IMR-90 (cell line): ENCODE measurements around the gene COL8A1. TPM values are rescaled to one million over a fixed set of nuclear protein-coding genes. Genes with fewer than 3 reads are reported as not detected.

Source experiments
- ATAC-seq: fragments of 200-7000 bp; cut with Tn5 transposase; 2 replicates; pipeline ENCODE4 v1.9.1; 2020; ENCODE audit warnings: low read depth, mild to moderate bottlenecking, moderate library complexity
- BruUV-seq: library from RNA; stranded (reverse); fragments of 400-500 nt; replicated peaks from 2 replicates; lab custom pipeline; 2021; lab: Mats Ljungman, UMichigan
- CTCF ChIA-PET: fragments of 300-600 bp; formaldehyde crosslinking; extraction: SDS; loops from one replicate; lab custom pipeline; 2021; ENCODE audit warnings: antibody characterized with exemption; lab: Yijun Ruan, JAX
- POLR2A ChIA-PET: fragments of 300-600 bp; sonication (Branson Sonifier 250); formaldehyde crosslinking; loops from one replicate; lab custom pipeline; 2022; ENCODE audit warnings: antibody characterized with exemption; ENCODE audit not compliant: unreplicated experiment; lab: Charles Lee
- DNase-seq: peaks from one replicate; pipeline ENCODE4 v3.0.0; 2013
- H2AFZ ChIP-seq: replicated peaks from 2 replicates; pipeline ENCODE3; 2013; ENCODE audit warnings: low read length, mild to moderate bottlenecking; ENCODE audit not compliant: poor library complexity
- H2AK5ac ChIP-seq: 2 replicates; pipeline ENCODE4 v1.6.1; 2013; ENCODE audit warnings: low read depth, low read length, inconsistent platforms
- H2AK9ac ChIP-seq: replicated peaks from 2 replicates; pipeline ENCODE3; 2013; ENCODE audit warnings: mild to moderate bottlenecking, low read depth, low read length, moderate library complexity; ENCODE audit not compliant: poor library complexity
- H2BK120ac ChIP-seq: 2 replicates; pipeline ENCODE4 v1.6.1; 2013; ENCODE audit warnings: low read depth, low read length, inconsistent platforms
- H2BK15ac ChIP-seq: 3 replicates; pipeline ENCODE4 v1.6.1; 2013; ENCODE audit warnings: low read depth, low read length, inconsistent platforms
- H2BK20ac ChIP-seq: 2 replicates; pipeline ENCODE4 v1.6.1; 2013; ENCODE audit warnings: low read depth, mild to moderate bottlenecking, inconsistent platforms, low read length, moderate library complexity
- H2BK5ac ChIP-seq: 2 replicates; pipeline ENCODE4 v1.6.1; 2013; ENCODE audit warnings: mild to moderate bottlenecking, low read depth, low read length, inconsistent platforms; ENCODE audit not compliant: poor library complexity, severe bottlenecking
- H3K14ac ChIP-seq: replicated peaks from 2 replicates; pipeline ENCODE4 v1.6.1; 2013; ENCODE audit warnings: low read depth, low read length, inconsistent platforms
- H3K18ac ChIP-seq: 2 replicates; pipeline ENCODE4 v1.6.1; 2013; ENCODE audit warnings: low read depth, low read length, control low read depth
- H3K23ac ChIP-seq: 2 replicates; pipeline ENCODE4 v1.6.1; 2013; ENCODE audit warnings: low read depth, low read length, inconsistent platforms
- H3K27ac ChIP-seq: 2 replicates; pipeline ENCODE4 v1.5.1; 2013; ENCODE audit warnings: mild to moderate bottlenecking, control low read depth, low read length; ENCODE audit not compliant: insufficient read depth
- H3K27me3 ChIP-seq: 2 replicates; pipeline ENCODE4 v1.6.1; 2013; ENCODE audit warnings: low read length; ENCODE audit not compliant: control insufficient read depth, insufficient read depth
- H3K36me3 ChIP-seq: 2 replicates; pipeline ENCODE4 v1.6.1; 2013; ENCODE audit warnings: low read length, mixed read lengths; ENCODE audit not compliant: control insufficient read depth, insufficient read depth
- H3K4ac ChIP-seq: 2 replicates; pipeline ENCODE4 v1.6.1; 2013; ENCODE audit warnings: low read depth, low read length, inconsistent platforms
- H3K4me1 ChIP-seq: 2 replicates; pipeline ENCODE4 v1.6.1; 2013; ENCODE audit warnings: low read length, mixed read lengths; ENCODE audit not compliant: control insufficient read depth, insufficient read depth
- H3K4me2 ChIP-seq: 2 replicates; pipeline ENCODE4 v1.6.1; 2013; ENCODE audit warnings: low read depth, mild to moderate bottlenecking, control low read depth, low read length, moderate library complexity
- H3K4me3 ChIP-seq: 2 replicates; pipeline ENCODE4 v1.5.1; 2013; ENCODE audit warnings: low read depth, mild to moderate bottlenecking, control low read depth, low read length, moderate library complexity; ENCODE audit not compliant: insufficient read depth
- H3K56ac ChIP-seq: 2 replicates; pipeline ENCODE4 v1.6.1; 2013; ENCODE audit warnings: low read length, inconsistent platforms; ENCODE audit not compliant: insufficient read depth; ENCODE audit errors: extremely low read depth
- H3K79me1 ChIP-seq, 2 experiments: 2 replicates each; pipeline ENCODE4 v1.6.1; 2013; ENCODE audit warnings: low read length in 2 of 2, inconsistent platforms in 1 of 2, low read depth in 1 of 2
- H3K9ac ChIP-seq: 2 replicates; pipeline ENCODE4 v1.6.1; 2013; ENCODE audit warnings: low read depth, low read length, control low read depth
- H3K9me1 ChIP-seq: 2 replicates; pipeline ENCODE4 v1.6.1; 2013; ENCODE audit warnings: low read length, inconsistent platforms; ENCODE audit not compliant: insufficient read depth
- H3K9me3 ChIP-seq: 2 replicates; pipeline ENCODE4 v1.6.1; 2013; ENCODE audit warnings: low read length; ENCODE audit not compliant: control insufficient read depth, insufficient read depth
- H4K20me1 ChIP-seq: 2 replicates; pipeline ENCODE4 v1.6.1; 2013; ENCODE audit warnings: low read length, inconsistent platforms; ENCODE audit not compliant: insufficient read depth
- H4K5ac ChIP-seq: 2 replicates; pipeline ENCODE4 v1.6.1; 2013; ENCODE audit warnings: mild to moderate bottlenecking, low read depth, low read length, control low read depth
- H4K8ac ChIP-seq, 2 experiments: 2 replicates each; pipeline ENCODE4 v1.6.1; 2013; ENCODE audit warnings: low read depth in 2 of 2, low read length in 2 of 2, control low read depth in 1 of 2, inconsistent platforms in 1 of 2
- H4K91ac ChIP-seq: 2 replicates; pipeline ENCODE4 v1.6.1; 2013; ENCODE audit warnings: low read depth, low read length, inconsistent platforms; ENCODE audit not compliant: insufficient read depth
- CEBPB ChIP-seq: IDR thresholded peaks from 2 replicates; pipeline ENCODE4 v1.6.1; 2012; ENCODE audit warnings: low read depth, low read length, improper control_type of control experiment
- ELK1 ChIP-seq: fragments of 150-350 bp; IDR thresholded peaks from 2 replicates; pipeline ENCODE4 v1.6.1; 2016; ENCODE audit warnings: low read depth, mild to moderate bottlenecking, low read length, moderate library complexity, borderline replicate concordance
- FOS ChIP-seq: fragments of 150-350 bp; IDR thresholded peaks from 2 replicates; pipeline ENCODE4 v1.6.1; 2016; ENCODE audit warnings: low read depth, low read length
- MAFK ChIP-seq: IDR thresholded peaks from 2 replicates; pipeline ENCODE4 v1.6.1; 2012; ENCODE audit warnings: low read depth, low read length, improper control_type of control experiment
- WGBS, 2 experiments: methylation state at CpG; one replicate each; pipeline versions ENCODE4 v1.1.5 to v1.1.7; 2013; ENCODE audit warnings: missing lambda C conversion rate in 2 of 2; ENCODE audit not compliant: insufficient read length in 1 of 2; ENCODE audit errors: extremely low coverage in 2 of 2; 5-methylcytosine and 5-hydroxymethylcytosine counted together
- dilution Hi-C: fragments of 300-500 bp; cut with HindIII; formaldehyde crosslinking; loops from one replicate; pipeline ENCODE4 v1.14.3; 2018; ENCODE audit warnings: low sequenced_read_pairs; ENCODE audit not compliant: unreplicated experiment
- in situ Hi-C: fragments of 300-500 bp; cut with MboI; formaldehyde crosslinking; loops from 3 replicates; pipeline ENCODE4 v1.14.3; 2019; ENCODE audit warnings: low sequenced_read_pairs, inconsistent platforms, mixed read lengths
- intact Hi-C: fragments of 100-400 bp; cut with micrococcal nuclease; formaldehyde crosslinking; loops from 2 replicates; pipeline ENCODE4 v1.10.0; 2022
- polyA plus RNA-seq, 3 experiments: library from polyadenylated mRNA; depleted of rRNA; stranded (reverse); fragments of >200 nt; gene quantifications; 2 replicates each; pipeline ENCODE4 v1.2.3, GENCODE V29; 2012; ENCODE audit warnings: low replicate concordance in 1 of 3
- total RNA-seq: library from RNA; depleted of rRNA; stranded (reverse); fragments of >200 nt; gene quantifications from 2 replicates; pipeline ENCODE4 v1.2.3, GENCODE V29; 2012

COL8A1 gene
- total and polyA plus RNA-seq, 2 of the 4 experiments (the other 2 are of a cell fraction) = 119 to 151 TPM

GRCh38 chr3:99751649-99752048 is 113.3 kb downstream of the COL8A1 start:
- Histone ChIP-seq H3K9me1 (0 out of 2 replicates have a peak, but pooled peaks cover 2% of the 10 kb centered on the region), H4K8ac (peak overlapping the region in 1 of 2 experiments; percentile 74; a peak in 1 of 4 replicates), H3K27ac (peak overlapping the region; percentile 81; the same call in 1 of the 2 replicates), H3K79me1 (peaks cover 0 to 16% of the 10 kb centered on the region in 2 experiments; a peak in 2 of 4 replicates), H4K91ac (no peak overlapping the region), H2BK120ac (peak overlapping the region; percentile 6; the same call in 1 of the 2 replicates), H3K4me2 (peak overlapping the region; percentile 39; the same call in 1 of the 2 replicates), H2AFZ (no peak overlapping the region), H3K4ac (peak overlapping the region; percentile 2; the same call in 1 of the 2 replicates), H3K27me3 (no peaks in the 10 kb centered on the region), H2BK20ac (no peak overlapping the region), H3K9me3 (no peaks in the 10 kb centered on the region), H4K5ac (no peak overlapping the region), H2BK5ac (peak overlapping the region; percentile 75), H4K20me1 (no peaks in the 10 kb centered on the region), H3K4me3 (no peak overlapping the region), H3K14ac (no peak overlapping the region), H3K23ac (no peak overlapping the region), H3K56ac (no peak overlapping the region), H3K18ac (0 out of 2 replicates have a peak overlapping the region, but pooled peaks have one; percentile 0), H2BK15ac (no peak overlapping the region), H3K36me3 (no peaks in the 10 kb centered on the region; the same call in 1 of the 2 replicates), H2AK9ac (no peak overlapping the region), H2AK5ac (no peak overlapping the region), H3K4me1 (peaks cover 13% of the 10 kb centered on the region), H3K9ac (peak overlapping the region; percentile 53; the same call in 1 of the 2 replicates)
- POLR2A ChIA-PET = no interaction called here
- DNase-seq (peak; percentile 89), ATAC-seq (peak; percentile 75)
- BruUV-seq = no TSS peak
- dilution Hi-C loops (loop anchor here (25.0 kb wide), 1 partner anchor 739 kb away; no protein-coding TSS in a partner anchor), intact Hi-C loops (loop anchor here (2.0 to 10.0 kb wide), 6 partner anchors 214 to 934 kb away; no protein-coding TSS in a partner anchor), in situ Hi-C loops (loop anchor here (5.0 to 25.0 kb wide), 6 partner anchors 257 to 1139 kb away; no protein-coding TSS in a partner anchor)
- TF ChIP-seq MAFK = peak; percentile 14; the same call in 1 of the 2 replicates
- peak; percentile 14; the same call in 1 of the 2 replicates for TF ChIP-seq CEBPB
- peak; percentile 23; the same call in 1 of the 2 replicates for TF ChIP-seq FOS
- TF ChIP-seq ELK1 = no peak
- CTCF ChIA-PET = interaction anchor here (1.4 to 2.9 kb wide), 4 partner anchors 38 to 637 kb away, joined by 4 to 11 read pairs (median 5); no protein-coding TSS in a partner anchor
- WGBS, 2 experiments = no CpG with 5 or more reads among the region's 4 CpGs
